Caco-2 (cell line): ENCODE measurements around the gene VN1R4. TPM values are rescaled to one million over a fixed set of nuclear protein-coding genes. Genes with fewer than 3 reads are reported as not detected.
"Not testable (repeated sequence)": the region's sequence is repeated elsewhere in the genome, so short reads cannot be mapped to it uniquely, and the experiment has no call there.

Experiments
- BruUV-seq: library from RNA; stranded (reverse); fragments of 400-500 nt; replicated peaks from 2 replicates; lab custom pipeline; 2021; lab: Mats Ljungman, UMichigan
- CTCF ChIA-PET: fragments of 300-600 bp; sonication (Branson Sonifier 250); formaldehyde crosslinking; loops from one replicate; lab custom pipeline; 2022; ENCODE audit warnings: antibody characterized with exemption; lab: Charles Lee
- POLR2A ChIA-PET: fragments of 300-600 bp; sonication (Branson Sonifier 250); formaldehyde crosslinking; loops from one replicate; lab custom pipeline; 2022; ENCODE audit warnings: antibody characterized with exemption; lab: Charles Lee
- DNase-seq, 2 experiments: peaks; one replicate each; pipeline versions ENCODE4 v3.0.0 to v3.0.0-alpha.2; 2020 to 2022
- H3K27me3 ChIP-seq: replicated peaks from 2 replicates; pipeline ENCODE4 v1.6.0; 2011; ENCODE audit warnings: low read length; ENCODE audit not compliant: control insufficient read depth, insufficient read depth
- H3K36me3 ChIP-seq: 2 replicates; pipeline ENCODE4 v1.5.1; 2011; ENCODE audit warnings: low read length; ENCODE audit not compliant: control insufficient read depth, insufficient read depth
- H3K4me1 ChIP-seq: fragments of 250-450 bp; sonication (Bioruptor Pico); 2 replicates; pipeline ENCODE4 v1.5.1; 2020; ENCODE audit warnings: mild to moderate bottlenecking
- H3K4me3 ChIP-seq: 2 replicates; pipeline ENCODE4 v1.5.1; 2011; ENCODE audit warnings: low read depth, mild to moderate bottlenecking, control low read depth, low read length
- H3K9me3 ChIP-seq: fragments of 250-450 bp; sonication (Bioruptor Pico); 2 replicates; pipeline ENCODE4 v1.5.1; 2020; ENCODE audit warnings: mild to moderate bottlenecking, moderate library complexity
- H3K27ac Mint-ChIP-seq: one replicate; pipeline ENCODE4 v1.8.0; 2022; ENCODE audit warnings: mixed read lengths; ENCODE audit not compliant: unreplicated experiment
- H3K27me3 Mint-ChIP-seq: one replicate; pipeline ENCODE4 v1.8.0; 2022; ENCODE audit warnings: mixed read lengths; ENCODE audit not compliant: insufficient read depth, unreplicated experiment
- H3K36me3 Mint-ChIP-seq: one replicate; pipeline ENCODE4 v1.8.0; 2022; ENCODE audit warnings: mild to moderate bottlenecking, mixed read lengths; ENCODE audit not compliant: insufficient read depth, unreplicated experiment
- H3K4me1 Mint-ChIP-seq: one replicate; pipeline ENCODE4 v1.8.0; 2022; ENCODE audit warnings: low read depth, mixed read lengths; ENCODE audit not compliant: unreplicated experiment
- H3K4me3 Mint-ChIP-seq: one replicate; pipeline ENCODE4 v1.8.0; 2022; ENCODE audit warnings: mild to moderate bottlenecking, moderate library complexity, mixed read lengths; ENCODE audit not compliant: unreplicated experiment
- H3K9me3 Mint-ChIP-seq: one replicate; pipeline ENCODE4 v1.8.0; 2022; ENCODE audit warnings: mixed read lengths; ENCODE audit not compliant: unreplicated experiment
- intact Hi-C: fragments of 100-400 bp; cut with micrococcal nuclease; formaldehyde crosslinking; loops from one replicate; pipeline ENCODE4 v1.10.0; 2022; ENCODE audit not compliant: unreplicated experiment
- total RNA-seq: library from RNA; stranded (reverse); gene quantifications from 2 replicates; pipeline ENCODE4 v1.2.3, GENCODE V29; 2022
- TF ChIP-seq, protein P1 (sequence below), 2 experiments: fragments of 200-600 bp in 1 of 2; IDR thresholded peaks; 1 replicate in 1 of 2; 2 replicates in 1 of 2; pipeline versions ENCODE4 v1.5.1 to v1.8.0; 2011 to 2022; ENCODE audit warnings: antibody characterized with exemption in 1 of 2, control low read depth in 1 of 2, inconsistent platforms in 1 of 2, low read depth in 1 of 2, low read length in 1 of 2, mild to moderate bottlenecking in 1 of 2, moderate library complexity in 1 of 2; ENCODE audit not compliant: insufficient read depth in 1 of 2, severe bottlenecking in 1 of 2, unreplicated experiment in 1 of 2

The VN1R4 gene
- total RNA-seq, 1 experiment from 2014 or later = not detected

DNA sequence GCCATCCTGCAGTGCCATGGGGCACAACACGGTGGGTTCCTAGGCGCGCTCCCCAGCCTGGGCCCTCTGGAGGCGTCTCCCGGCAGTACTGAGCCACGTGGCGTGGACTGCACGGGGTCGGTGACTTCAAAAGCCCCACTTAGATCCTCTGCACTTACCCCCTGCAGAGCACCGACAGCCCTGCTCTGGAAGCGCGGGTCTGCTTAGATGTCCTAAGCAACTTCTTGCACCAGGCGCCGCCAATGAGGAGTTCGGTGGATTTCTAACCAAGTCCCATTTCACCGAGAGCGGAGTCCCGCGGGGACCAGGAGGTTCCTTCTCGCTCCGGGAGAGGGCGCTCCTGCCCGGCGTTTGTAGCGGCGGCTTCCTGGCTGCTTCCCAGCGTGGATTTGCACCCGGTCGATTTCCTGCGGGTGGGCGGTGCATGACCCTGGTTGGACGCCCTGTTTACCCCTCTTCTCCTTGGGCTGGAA lies 40.9 kb upstream of the VN1R4 start:
- Histone ChIP-seq H3K4me3 (no peak overlapping the region), H3K27me3 (no peaks in the 10 kb centered on the region), H3K4me1 (no peaks in the 10 kb centered on the region), H3K9me3 (0 out of 2 replicates have a peak, but pooled peaks cover 11% of the 10 kb centered on the region), H3K36me3 (no peaks in the 10 kb centered on the region)
- Mint-ChIP-seq H3K36me3 (no peaks in the 10 kb centered on the region), H3K4me1 (no peaks in the 10 kb centered on the region), H3K9me3 (peaks cover 44% of the 10 kb centered on the region), H3K27me3 (peaks cover 6% of the 10 kb centered on the region), H3K4me3 (no peak overlapping the region), H3K27ac (no peak overlapping the region)
- ChIA-PET POLR2A (no interaction called here), CTCF (no interaction called here)
- DNase-seq = no peak
- no TSS peak for BruUV-seq
- TF ChIP-seq, protein P1, sequence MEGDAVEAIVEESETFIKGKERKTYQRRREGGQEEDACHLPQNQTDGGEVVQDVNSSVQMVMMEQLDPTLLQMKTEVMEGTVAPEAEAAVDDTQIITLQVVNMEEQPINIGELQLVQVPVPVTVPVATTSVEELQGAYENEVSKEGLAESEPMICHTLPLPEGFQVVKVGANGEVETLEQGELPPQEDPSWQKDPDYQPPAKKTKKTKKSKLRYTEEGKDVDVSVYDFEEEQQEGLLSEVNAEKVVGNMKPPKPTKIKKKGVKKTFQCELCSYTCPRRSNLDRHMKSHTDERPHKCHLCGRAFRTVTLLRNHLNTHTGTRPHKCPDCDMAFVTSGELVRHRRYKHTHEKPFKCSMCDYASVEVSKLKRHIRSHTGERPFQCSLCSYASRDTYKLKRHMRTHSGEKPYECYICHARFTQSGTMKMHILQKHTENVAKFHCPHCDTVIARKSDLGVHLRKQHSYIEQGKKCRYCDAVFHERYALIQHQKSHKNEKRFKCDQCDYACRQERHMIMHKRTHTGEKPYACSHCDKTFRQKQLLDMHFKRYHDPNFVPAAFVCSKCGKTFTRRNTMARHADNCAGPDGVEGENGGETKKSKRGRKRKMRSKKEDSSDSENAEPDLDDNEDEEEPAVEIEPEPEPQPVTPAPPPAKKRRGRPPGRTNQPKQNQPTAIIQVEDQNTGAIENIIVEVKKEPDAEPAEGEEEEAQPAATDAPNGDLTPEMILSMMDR (IDR thresholded peaks at IDR 0.05; ENCODE audit: insufficient read depth in 1 of 2, low read depth in 1 of 2, low read length in 1 of 2, severe bottlenecking in 1 of 2, unreplicated experiment in 1 of 2) = no peak
- intact Hi-C loops = no loop called here

DNA sequence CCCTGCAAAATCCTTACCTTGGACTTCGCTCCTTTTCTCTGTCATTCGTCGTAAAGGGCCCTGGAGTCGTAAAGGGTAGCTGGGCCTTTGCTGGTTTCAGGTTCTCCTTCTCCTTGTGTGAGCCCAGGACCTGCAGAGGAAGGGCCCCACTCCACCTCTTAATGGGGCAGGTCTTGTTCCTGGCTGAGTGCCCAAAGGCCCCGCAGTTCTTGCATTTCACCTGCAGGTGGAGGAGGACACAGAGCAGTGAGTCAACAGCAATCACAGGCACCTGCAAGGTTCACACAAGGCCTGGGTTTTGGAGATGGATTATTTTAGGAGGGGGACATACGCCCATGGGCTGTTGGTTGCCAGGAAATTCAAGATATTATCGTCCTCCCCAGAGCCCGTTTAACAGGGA lies 33.8 kb upstream of the VN1R4 start:
- CTCF ChIA-PET, BruUV-seq, H3K27me3 ChIP-seq, H3K36me3 Mint-ChIP-seq, H3K4me1 ChIP-seq, H3K4me1 Mint-ChIP-seq, H3K27ac Mint-ChIP-seq, H3K4me3 ChIP-seq, H3K9me3 ChIP-seq, POLR2A ChIA-PET, intact Hi-C loops, DNase-seq, H3K36me3 ChIP-seq, H3K27me3 Mint-ChIP-seq, H3K4me3 Mint-ChIP-seq: not testable (repeated sequence)
- H3K9me3 Mint-ChIP-seq = peaks cover 35% of the 10 kb centered on the region

DNA sequence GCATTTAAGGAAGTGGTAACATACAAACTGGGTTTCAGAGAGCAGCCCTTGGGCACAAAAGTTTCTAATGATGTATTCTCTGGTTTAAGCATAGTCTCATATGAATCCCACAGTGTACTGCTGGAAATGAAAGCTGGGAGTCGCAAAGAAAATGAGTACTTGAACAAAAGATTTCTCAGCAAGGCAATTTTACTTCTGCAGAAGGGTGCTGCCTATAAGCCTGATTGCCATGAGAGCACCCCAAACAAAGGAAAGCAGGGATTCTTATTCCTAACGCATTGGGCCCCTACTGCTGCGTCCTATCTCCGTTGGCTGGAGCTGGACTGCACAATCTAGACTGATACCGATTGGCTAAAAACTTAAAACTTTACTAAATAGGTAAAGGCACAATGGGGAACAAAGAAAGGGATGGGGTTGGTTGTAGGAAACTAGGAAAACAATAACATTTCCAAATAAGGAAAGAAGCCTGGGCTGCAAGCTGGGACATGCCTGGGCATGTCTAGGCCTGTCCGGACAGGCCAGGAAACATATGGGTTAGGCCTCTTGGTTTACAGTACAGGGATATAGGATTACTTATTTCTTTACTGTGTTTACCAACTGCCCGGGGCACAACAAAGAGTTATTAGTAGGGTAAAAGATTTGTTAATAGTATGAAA lies 27.4 kb upstream of the VN1R4 start:
- no peaks in the 10 kb centered on the region for H3K27me3 Mint-ChIP-seq
- CTCF ChIA-PET = no interaction called here
- H3K4me1 ChIP-seq = no peaks in the 10 kb centered on the region
- H3K4me3 Mint-ChIP-seq = no peak overlapping the region
- no peak overlapping the region for H3K4me3 ChIP-seq
- no peaks in the 10 kb centered on the region for H3K36me3 Mint-ChIP-seq
- POLR2A ChIA-PET = no interaction called here
- no peak for DNase-seq
- peaks cover 27% of the 10 kb centered on the region for H3K9me3 ChIP-seq
- peaks cover 37% of the 10 kb centered on the region for H3K9me3 Mint-ChIP-seq
- intact Hi-C loops = no loop called here
- no peaks in the 10 kb centered on the region for H3K4me1 Mint-ChIP-seq
- no peak overlapping the region for H3K27ac Mint-ChIP-seq
- H3K27me3 ChIP-seq = no peaks in the 10 kb centered on the region
- TF ChIP-seq, protein P1 (IDR thresholded peaks at IDR 0.05; ENCODE audit: insufficient read depth in 1 of 2, low read depth in 1 of 2, low read length in 1 of 2, severe bottlenecking in 1 of 2, unreplicated experiment in 1 of 2) = no peak
- no TSS peak for BruUV-seq
- no peaks in the 10 kb centered on the region for H3K36me3 ChIP-seq
